Measurements from ENCODE around the gene TNFRSF19.

- no peak for TF ChIP-seq CTCF (tag by site-specific recombination; IDR thresholded peaks at IDR 0.05)
- no peak for TF ChIP-seq TCF7L2 (IDR thresholded peaks at IDR 0.05; ENCODE audit: borderline replicate concordance, low read depth, low read length)
- no peak for TF ChIP-seq ZNF24 (tag by site-specific recombination; IDR thresholded peaks at IDR 0.05)
- TF ChIP-seq ZIC2 (tag by site-specific recombination; IDR thresholded peaks at IDR 0.05), result no peak
- no peak for TF ChIP-seq ZBTB48 (tag by site-specific recombination; IDR thresholded peaks at IDR 0.05)
- TF ChIP-seq KLF10 (tag by site-specific recombination; IDR thresholded peaks at IDR 0.05), result no peak
- TF ChIP-seq ZFP3 (tag by site-specific recombination; IDR thresholded peaks at IDR 0.05; ENCODE audit: low read depth), result no peak
Observed at GRCh38 chr13:23570921-23571315, 706 bp downstream of the TNFRSF19 start.

All from HEK293 (cell line).